Measurements from ENCODE around the gene NEK11.

- no peak for TF ChIP-seq CTCF (IDR thresholded peaks at IDR 0.05)
- TF ChIP-seq POLR2A (IDR thresholded peaks at IDR 0.05) = no peak
These were observed 255.7 kb downstream of the NEK11 start for GRCh38 chr3:131282379-131282778.
